ENCODE measurements around the gene MAFF.

MAFF gene

GRCh38 chr22:38203855-38204514 lies 2.2 kb downstream of the MAFF start:
- FAIRE-seq: no peak

GRCh38 chr22:38204784-38205183 lies 3.0 kb downstream of the MAFF start:
- FAIRE-seq (no peak), DNase-seq (ENCODE audit: insufficient read length, low spot score) (no peak)
- TF ChIP-seq POLR2A (IDR thresholded peaks at IDR 0.05; ENCODE audit: low read depth, low read length): no peak

More at GRCh38 chr22:38203855-38204514, 2.2 kb downstream of the MAFF start:
- no peak for DNase-seq (ENCODE audit: insufficient read length, low spot score)
- TF ChIP-seq POLR2A (IDR thresholded peaks at IDR 0.05; ENCODE audit: low read depth, low read length): no peak

GRCh38 chr22:38205261-38206128 lies 3.7 kb downstream of the MAFF start:
- FAIRE-seq (no peak), DNase-seq (ENCODE audit: insufficient read length, low spot score) (no peak)

GRCh38 chr22:38207898-38208432 lies 6.2 kb downstream of the MAFF start:
- TF ChIP-seq POLR2A (IDR thresholded peaks at IDR 0.05; ENCODE audit: low read depth, low read length): no peak
- FAIRE-seq: no peak
- no peak for DNase-seq (ENCODE audit: insufficient read length, low spot score)

More at GRCh38 chr22:38205261-38206128, 3.7 kb downstream of the MAFF start:
- TF ChIP-seq POLR2A (IDR thresholded peaks at IDR 0.05; ENCODE audit: low read depth, low read length): no peak

- FAIRE-seq (no peak), DNase-seq (ENCODE audit: insufficient read length, low spot score) (no peak)
- no peak for TF ChIP-seq POLR2A (IDR thresholded peaks at IDR 0.05; ENCODE audit: low read depth, low read length)
These were observed 6.8 kb downstream of the MAFF start for GRCh38 chr22:38208551-38208968.

GRCh38 chr22:38211556-38211955 lies 9.8 kb downstream of the MAFF start:
- DNase-seq (ENCODE audit: insufficient read length, low spot score) (no peak), FAIRE-seq (no peak)
- TF ChIP-seq POLR2A (IDR thresholded peaks at IDR 0.05; ENCODE audit: low read depth, low read length): no peak

- no peak for TF ChIP-seq POLR2A (IDR thresholded peaks at IDR 0.05; ENCODE audit: low read depth, low read length)
- FAIRE-seq (no peak), DNase-seq (ENCODE audit: insufficient read length, low spot score) (no peak)
These were observed 10.6 kb downstream of the MAFF start for GRCh38 chr22:38212442-38212841.

GRCh38 chr22:38213319-38213989 lies 11.7 kb downstream of the MAFF start:
- DNase-seq (ENCODE audit: insufficient read length, low spot score): no peak
- FAIRE-seq: no peak

GRCh38 chr22:38213990-38214301 lies 12.2 kb downstream of the MAFF start:
- FAIRE-seq: no peak
- DNase-seq (ENCODE audit: insufficient read length, low spot score): no peak
- TF ChIP-seq POLR2A (IDR thresholded peaks at IDR 0.05; ENCODE audit: low read depth, low read length): no peak

More at GRCh38 chr22:38213319-38213989, 11.7 kb downstream of the MAFF start:
- no peak for TF ChIP-seq POLR2A (IDR thresholded peaks at IDR 0.05; ENCODE audit: low read depth, low read length)

- no peak for FAIRE-seq
- DNase-seq (ENCODE audit: insufficient read length, low spot score): no peak
- no peak for TF ChIP-seq POLR2A (IDR thresholded peaks at IDR 0.05; ENCODE audit: low read depth, low read length)
These were observed 12.7 kb downstream of the MAFF start for GRCh38 chr22:38214302-38215056.

- DNase-seq (ENCODE audit: insufficient read length, low spot score) (no peak), FAIRE-seq (no peak)
- TF ChIP-seq POLR2A (IDR thresholded peaks at IDR 0.05; ENCODE audit: low read depth, low read length): no peak
These were observed 13.6 kb downstream of the MAFF start for GRCh38 chr22:38215156-38216038.

Measured in H54 (cell line).